Spleen (tissue), 11 donors: Measurements from ENCODE around the gene ANXA2. TPM values are rescaled to one million over a fixed set of nuclear protein-coding genes. Genes with fewer than 3 reads are reported as not detected.
A peak's percentile ranks its signal among the peaks of the same experiment; 100 is the strongest.

Experiments used
- DNase-seq: peaks from one replicate; pipeline ENCODE4 v3.0.0-alpha.2; 2020
- H3K27ac ChIP-seq, 8 donors: fragments of 200-600 bp; sonication (generic) in 7 of 8; 1 replicate in 4 of 8; 2 replicates in 4 of 8; pipeline versions ENCODE4 v1.5.0 to v1.8.0; 2016 to 2021; ENCODE audit warnings: inconsistent platforms in 4 of 8, mild to moderate bottlenecking in 4 of 8, moderate library complexity in 1 of 8
- H3K27me3 ChIP-seq, 7 donors: fragments of 200-600 bp; sonication (generic) in 6 of 7; replicated peaks in 1 of 7; 1 replicate in 4 of 7; 2 replicates in 3 of 7; pipeline versions ENCODE4 v1.5.0 to v1.8.0; 2016 to 2021; ENCODE audit warnings: inconsistent platforms in 3 of 7, mild to moderate bottlenecking in 1 of 7
- H3K36me3 ChIP-seq, 6 donors: fragments of 200-600 bp; sonication (generic) in 5 of 6; 1 replicate in 4 of 6; 2 replicates in 2 of 6; pipeline versions ENCODE4 v1.5.0 to v1.8.0; 2016 to 2021; ENCODE audit warnings: inconsistent platforms in 2 of 6
- H3K4me1 ChIP-seq, 6 donors: fragments of 200-600 bp; sonication (generic) in 5 of 6; 1 replicate in 3 of 6; 2 replicates in 3 of 6; pipeline versions ENCODE4 v1.5.0 to v1.8.0; 2016 to 2021; ENCODE audit warnings: inconsistent platforms in 3 of 6
- H3K4me3 ChIP-seq, 8 donors: fragments of 200-600 bp; sonication (generic) in 7 of 8; 1 replicate in 4 of 8; 2 replicates in 4 of 8; pipeline versions ENCODE4 v1.5.0 to v1.8.0; 2016 to 2021; ENCODE audit warnings: inconsistent platforms in 4 of 8, mild to moderate bottlenecking in 4 of 8, moderate library complexity in 2 of 8
- H3K9me3 ChIP-seq, 8 donors: fragments of 200-600 bp; sonication (generic) in 7 of 8; 1 replicate in 4 of 8; 2 replicates in 4 of 8; pipeline versions ENCODE4 v1.5.0 to v1.8.0; 2016 to 2021; ENCODE audit warnings: inconsistent platforms in 4 of 8
- POLR2A ChIP-seq, 3 donors: fragments of 450-650 bp; IDR thresholded peaks; one replicate each; pipeline ENCODE4 v1.5.1; 2017; ENCODE audit warnings: antibody characterized with exemption in 3 of 3, mild to moderate bottlenecking in 1 of 3
- POLR2AphosphoS5 ChIP-seq, 3 donors: sonication (generic); formaldehyde crosslinking; IDR thresholded peaks; one replicate each; pipeline ENCODE4 v1.5.1; 2017; ENCODE audit warnings: antibody characterized with exemption in 3 of 3
- WGBS, 5 donors: extraction: QIAGEN DNeasy Blood & Tissue Kit in 3 of 5; methylation state at CpG; one replicate each; pipeline versions ENCODE4 v1.1.5 to v1.1.7; 2013 to 2018; 5-methylcytosine and 5-hydroxymethylcytosine counted together
- intact Hi-C: fragments of 100-400 bp; cut with DNase I; formaldehyde crosslinking; loops from one replicate; pipeline ENCODE4 v1.15.0; 2023; ENCODE audit warnings: low total_unique reads
- polyA plus RNA-seq, 3 donors: library from polyadenylated mRNA; stranded (reverse); fragments of 200-250 nt; gene quantifications; one replicate each; pipeline ENCODE4 v1.2.1, GENCODE V29; 2013
- total RNA-seq, 7 donors: library from RNA; depleted of rRNA in 3 of 7; stranded (reverse); fragments of >200 nt in 3 of 7; fragmentation: NEBNext Ultra II Directional in 4 of 7; extraction: Animal tissue kit (Norgen Biotek cat#: 25700) in 4 of 7; gene quantifications; one replicate each; pipeline versions ENCODE4 v1.1.0 to v1.2.1, GENCODE V29; 2016 to 2021
- TF ChIP-seq, protein P1 (sequence below), 11 experiments: fragments of 200-600 bp in 7 of 11; fragments of 450-650 bp in 4 of 11; sonication (generic) in 4 of 11; IDR thresholded peaks in 8 of 11; conservative IDR thresholded peaks in 3 of 11; 1 replicate in 7 of 11; 2 replicates in 4 of 11; pipeline versions ENCODE4 v1.4.0 to v1.8.0; 2016 to 2021; ENCODE audit warnings: antibody characterized with exemption in 11 of 11, inconsistent platforms in 4 of 11, mild to moderate bottlenecking in 1 of 11
- donor health status: healthy with polysubstance abuse.
- donor health status: DM: no; HTN: no; CAD: no; lungs with moderate emphysema.
- donor health status: DM: no; HTN: no; CAD: no.
- donor health status: Bipolar disorder and iron deficiency.
- donor health status: healthy.
- donor health status: DM: no; HTN: no; CAD: no.
- donor health status: DM: yes; HTN: yes; CAD: no.

The ANXA2 gene
- total and polyA plus RNA-seq, 10 donors, result 163 to 437 (median 337) TPM

DNA sequence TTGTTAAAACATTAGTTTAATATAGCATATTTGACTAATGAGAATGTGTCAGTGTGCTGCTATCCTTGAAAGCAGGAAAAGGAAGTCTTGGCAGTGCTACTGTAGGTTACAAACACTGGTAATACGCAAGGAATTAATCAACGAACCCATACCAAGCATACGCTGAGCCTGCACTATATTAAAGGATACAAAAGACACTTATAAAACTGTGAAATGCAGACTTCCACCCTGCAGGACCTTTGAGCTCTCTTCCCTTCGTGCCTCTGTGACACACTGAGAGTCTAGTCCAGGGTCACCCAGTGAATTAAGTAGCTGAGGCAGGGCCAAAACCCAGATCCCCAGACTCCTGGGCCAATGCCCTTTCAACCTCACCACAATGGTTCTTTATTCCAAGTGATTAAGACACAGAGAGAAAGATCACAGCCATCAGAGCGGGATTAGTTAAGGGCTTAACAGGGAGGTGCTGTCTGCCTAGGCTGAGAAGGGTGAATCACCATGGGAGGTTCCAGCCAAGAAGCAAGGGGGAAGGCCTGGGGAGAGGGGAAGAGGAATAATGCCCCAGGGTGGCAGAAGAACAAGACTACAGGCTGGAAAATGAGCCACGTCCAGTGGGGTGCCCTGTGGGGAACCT is 6.8 kb downstream of the ANXA2 start:
- Histone ChIP-seq H3K4me3 (peak overlapping the region in 1 of 8 donors; percentile 10), H3K4me1 (peaks cover 45 to 100% (median 82%) of the 10 kb centered on the region in 6 donors), H3K36me3 (peaks cover 0 to 20% (median 0%) of the 10 kb centered on the region in 6 donors), H3K27ac (peak overlapping the region in 7 of 8 donors; percentile 55 to 97 (median 92)), H3K9me3 (no peaks in the 10 kb centered on the region), H3K27me3 (no peaks in the 10 kb centered on the region)
- DNase-seq, result no peak
- intact Hi-C loops, result no loop called here
- 54 to 72% (median 64%) methylated on average over 6 of the region's 6 CpGs for WGBS, 5 donors
- TF ChIP-seq POLR2AphosphoS5 (IDR thresholded peaks at IDR 0.05) (peak in 1 of 3 donors; percentile 38), POLR2A (IDR thresholded peaks at IDR 0.05) (no peak)
- TF ChIP-seq, protein P1, sequence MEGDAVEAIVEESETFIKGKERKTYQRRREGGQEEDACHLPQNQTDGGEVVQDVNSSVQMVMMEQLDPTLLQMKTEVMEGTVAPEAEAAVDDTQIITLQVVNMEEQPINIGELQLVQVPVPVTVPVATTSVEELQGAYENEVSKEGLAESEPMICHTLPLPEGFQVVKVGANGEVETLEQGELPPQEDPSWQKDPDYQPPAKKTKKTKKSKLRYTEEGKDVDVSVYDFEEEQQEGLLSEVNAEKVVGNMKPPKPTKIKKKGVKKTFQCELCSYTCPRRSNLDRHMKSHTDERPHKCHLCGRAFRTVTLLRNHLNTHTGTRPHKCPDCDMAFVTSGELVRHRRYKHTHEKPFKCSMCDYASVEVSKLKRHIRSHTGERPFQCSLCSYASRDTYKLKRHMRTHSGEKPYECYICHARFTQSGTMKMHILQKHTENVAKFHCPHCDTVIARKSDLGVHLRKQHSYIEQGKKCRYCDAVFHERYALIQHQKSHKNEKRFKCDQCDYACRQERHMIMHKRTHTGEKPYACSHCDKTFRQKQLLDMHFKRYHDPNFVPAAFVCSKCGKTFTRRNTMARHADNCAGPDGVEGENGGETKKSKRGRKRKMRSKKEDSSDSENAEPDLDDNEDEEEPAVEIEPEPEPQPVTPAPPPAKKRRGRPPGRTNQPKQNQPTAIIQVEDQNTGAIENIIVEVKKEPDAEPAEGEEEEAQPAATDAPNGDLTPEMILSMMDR (IDR thresholded peaks at IDR 0.05 in 8 of 11, conservative IDR thresholded peaks at IDR 0.05 in 3 of 11), result no peak

DNA sequence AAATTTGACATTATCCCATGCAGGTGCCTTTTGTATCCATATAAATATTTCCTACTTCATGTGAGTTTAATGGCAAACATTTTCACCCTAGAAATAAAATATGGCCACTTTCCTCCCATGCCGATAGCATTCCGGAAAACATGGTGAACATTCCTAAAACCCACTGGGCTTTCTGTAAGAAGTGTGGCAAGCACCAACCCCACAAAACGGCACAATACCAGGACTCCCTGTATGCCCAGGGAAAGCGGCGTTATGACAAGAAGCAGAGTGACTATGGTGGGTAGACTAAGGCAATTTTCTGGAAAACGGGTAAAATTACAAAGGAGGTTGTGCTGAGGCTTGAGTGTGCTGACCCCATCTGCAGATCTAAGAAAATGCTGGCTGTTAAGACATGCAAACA is 7.6 kb downstream of the ANXA2 start:
- intact Hi-C loops, result no loop called here
- 80 to 89% (median 89%) methylated on average over 6 of the region's 6 CpGs for WGBS, 5 donors
- peak overlapping the region in 1 of 8 donors; percentile 35 for H3K4me3 ChIP-seq
- H3K27me3 ChIP-seq, result no peaks in the 10 kb centered on the region
- H3K4me1 ChIP-seq, result peaks cover 41 to 99% (median 76%) of the 10 kb centered on the region in 6 donors
- peaks cover 0 to 20% (median 0%) of the 10 kb centered on the region in 6 donors for H3K36me3 ChIP-seq
- H3K27ac ChIP-seq, result peak overlapping the region in 5 of 8 donors; percentile 65 to 97 (median 92)
- no peak for DNase-seq
- TF ChIP-seq, protein P1 (IDR thresholded peaks at IDR 0.05 in 8 of 11, conservative IDR thresholded peaks at IDR 0.05 in 3 of 11), result no peak
- TF ChIP-seq POLR2AphosphoS5 (IDR thresholded peaks at IDR 0.05), result no peak
- TF ChIP-seq POLR2A (IDR thresholded peaks at IDR 0.05), result no peak
- no peaks in the 10 kb centered on the region for H3K9me3 ChIP-seq

DNA sequence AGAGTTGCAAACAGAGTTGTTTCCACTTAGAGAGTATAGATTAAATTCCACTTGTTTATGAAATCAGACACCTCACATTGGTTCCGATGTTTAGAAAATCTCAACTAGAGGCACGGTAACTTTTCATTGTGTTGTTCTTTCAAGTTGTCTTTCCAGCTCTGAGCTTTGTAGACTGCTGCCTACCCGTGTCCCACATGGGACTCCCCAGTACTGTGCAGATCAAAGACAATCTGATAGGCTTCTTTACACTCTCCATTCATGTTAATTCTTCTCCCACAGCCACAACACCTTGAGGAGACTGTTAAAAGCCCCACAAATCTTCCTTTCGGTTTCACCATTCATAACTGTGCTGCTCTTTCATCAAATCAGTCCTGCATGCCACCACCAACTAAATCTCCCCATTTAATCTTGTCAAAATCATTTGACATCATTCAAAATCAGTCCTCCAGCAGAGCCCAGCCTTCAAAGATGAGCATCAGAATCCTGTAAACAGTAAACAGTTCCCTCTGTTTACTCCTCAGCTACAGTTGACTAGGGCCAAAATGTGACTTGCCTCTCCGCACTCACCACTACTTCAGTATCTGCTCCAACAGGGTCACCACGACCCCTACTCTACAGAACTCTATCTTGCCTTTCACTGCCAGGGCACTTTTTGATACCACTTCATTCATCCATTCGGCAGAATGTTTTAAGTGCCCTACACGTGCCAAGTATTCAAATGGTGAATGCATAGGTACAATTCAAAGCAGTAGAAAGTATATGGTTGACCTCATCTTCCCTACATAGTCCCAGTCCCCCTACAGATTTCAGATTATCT is 8.3 kb downstream of the ANXA2 start:
- WGBS, 5 donors, result 52 to 59% (median 57%) methylated on average over 8 of the region's 8 CpGs
- TF ChIP-seq POLR2AphosphoS5 (IDR thresholded peaks at IDR 0.05), result no peak
- TF ChIP-seq POLR2A (IDR thresholded peaks at IDR 0.05), result no peak
- TF ChIP-seq, protein P1 (IDR thresholded peaks at IDR 0.05 in 8 of 11, conservative IDR thresholded peaks at IDR 0.05 in 3 of 11), result no peak
- H3K36me3 ChIP-seq, result peaks cover 0 to 24% (median 2%) of the 10 kb centered on the region in 6 donors
- H3K4me3 ChIP-seq, result peak overlapping the region in 2 of 8 donors; percentile 1 to 35
- H3K27me3 ChIP-seq, result no peaks in the 10 kb centered on the region
- H3K27ac ChIP-seq, result peak overlapping the region in 6 of 8 donors; percentile 14 to 97 (median 78)
- no peak for DNase-seq
- peaks cover 33 to 93% (median 68%) of the 10 kb centered on the region in 6 donors for H3K4me1 ChIP-seq
- no peaks in the 10 kb centered on the region for H3K9me3 ChIP-seq
- intact Hi-C loops, result no loop called here

DNA sequence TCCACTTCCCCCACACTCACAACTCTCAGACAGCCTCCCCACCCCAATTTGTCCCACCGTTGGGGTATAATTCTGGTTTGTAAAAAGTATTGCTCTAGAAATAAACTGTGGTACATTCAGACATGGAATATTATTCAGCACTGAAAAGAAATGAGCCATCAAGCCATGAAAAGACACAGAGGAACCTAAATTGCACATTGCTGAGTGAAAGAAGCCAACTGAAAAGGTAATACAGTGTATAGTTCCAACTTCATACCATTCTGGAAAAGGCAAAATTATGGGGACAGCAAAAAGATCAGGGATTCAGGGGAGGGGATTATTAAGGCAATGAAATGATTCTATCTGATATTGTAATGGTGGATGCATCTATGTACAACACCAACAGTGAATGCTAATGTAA is 10.5 kb downstream of the ANXA2 start:
- Histone ChIP-seq H3K4me1 (peaks cover 14 to 86% (median 47%) of the 10 kb centered on the region in 6 donors), H3K27ac (peak overlapping the region in 1 of 8 donors; percentile 21), H3K36me3 (peaks cover 0 to 37% (median 9%) of the 10 kb centered on the region in 6 donors)

More for the DNA sequence above, 10.5 kb downstream of the ANXA2 start:
- no peak overlapping the region for H3K4me3 ChIP-seq
- 88 to 95% (median 91%) methylated on average over 1 of the region's 1 CpG for WGBS, 5 donors
- no peak for DNase-seq
- intact Hi-C loops, result no loop called here
- TF ChIP-seq POLR2AphosphoS5 (IDR thresholded peaks at IDR 0.05) (no peak), POLR2A (IDR thresholded peaks at IDR 0.05) (no peak)
- TF ChIP-seq, protein P1 (IDR thresholded peaks at IDR 0.05 in 8 of 11, conservative IDR thresholded peaks at IDR 0.05 in 3 of 11), result no peak
- H3K27me3 ChIP-seq, result no peaks in the 10 kb centered on the region
- H3K9me3 ChIP-seq, result no peaks in the 10 kb centered on the region
